Dermis blood vessel endothelial cell (primary cell): ENCODE data around the gene EDEM1. TPM values are rescaled to one million over a fixed set of nuclear protein-coding genes. Genes with fewer than 3 reads are reported as not detected.
"Not testable (repeated sequence)": the region's sequence is repeated elsewhere in the genome, so short reads cannot be mapped to it uniquely, and the experiment has no call there.

Experiments
- DNase-seq: peaks from one replicate; pipeline ENCODE4 v3.0.0; 2010
- total RNA-seq: library from RNA; depleted of rRNA; stranded (reverse); fragments of >200 nt; gene quantifications from 2 replicates; pipeline ENCODE4 v1.2.3, GENCODE V29; 2014

EDEM1 gene
- total RNA-seq, 1 donor from 2014 or later: 18.0 TPM

DNA sequence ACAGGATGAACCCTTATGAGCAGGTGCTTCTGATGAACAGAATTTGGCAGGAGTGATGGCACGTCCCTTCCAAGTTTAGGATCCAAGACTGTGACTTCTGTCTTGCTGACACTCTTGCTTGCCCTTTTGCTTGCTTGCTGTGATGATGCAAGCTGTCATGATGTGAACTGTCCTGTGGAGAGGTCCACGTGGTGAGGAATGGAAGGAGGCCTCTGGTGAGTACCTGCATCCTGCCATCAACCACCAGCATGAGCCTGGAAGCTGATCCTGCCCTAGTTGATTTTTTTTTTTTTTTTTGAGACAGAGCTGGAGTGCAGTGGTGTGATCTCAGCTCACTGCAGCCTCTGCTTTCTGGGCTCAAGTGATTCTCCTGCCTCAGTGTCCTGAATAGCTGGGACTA lies 45.5 kb downstream of the EDEM1 start:
- DNase-seq: no peak

- DNase-seq: no peak
Measured at GRCh38 chr3:5235655-5236054, 48.1 kb downstream of the EDEM1 start.

DNA sequence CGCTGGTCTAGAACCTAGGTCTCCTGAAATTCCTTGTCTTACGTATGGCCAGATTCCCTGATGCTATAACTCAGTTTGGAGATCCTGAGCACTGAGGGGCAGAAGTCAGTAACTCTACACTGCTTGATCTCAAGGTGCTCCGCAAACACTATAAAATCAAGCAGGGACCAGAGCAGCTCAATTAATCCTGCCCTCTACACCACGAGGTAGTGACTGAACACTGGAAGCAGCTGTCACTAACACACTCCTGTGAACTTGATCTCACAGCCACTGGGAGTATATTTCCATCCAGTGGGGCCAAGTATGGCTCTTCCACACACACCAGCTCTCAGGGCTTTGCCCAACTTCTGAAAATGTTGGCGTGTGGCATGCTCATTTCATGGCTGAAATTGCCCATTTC lies 51.0 kb downstream of the EDEM1 start:
- no peak for DNase-seq

DNA sequence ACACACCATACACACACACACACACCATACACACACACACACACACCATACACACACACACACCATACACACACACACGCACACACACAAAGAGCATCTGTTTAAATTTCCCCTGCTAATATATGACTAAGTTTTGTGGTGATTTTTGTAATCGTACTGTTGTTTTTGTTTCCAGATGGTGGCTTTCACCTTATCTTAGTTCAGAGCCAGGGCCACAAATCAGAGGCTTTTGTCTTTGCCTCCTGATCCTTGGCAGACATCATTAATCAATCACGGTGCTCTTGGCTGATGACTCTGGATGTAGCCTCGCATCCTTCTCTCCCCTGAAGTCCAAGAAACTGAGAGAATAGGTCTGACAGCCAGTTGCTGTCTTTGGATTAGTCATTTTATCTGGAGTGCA lies 52.1 kb downstream of the EDEM1 start:
- no peak for DNase-seq

DNA sequence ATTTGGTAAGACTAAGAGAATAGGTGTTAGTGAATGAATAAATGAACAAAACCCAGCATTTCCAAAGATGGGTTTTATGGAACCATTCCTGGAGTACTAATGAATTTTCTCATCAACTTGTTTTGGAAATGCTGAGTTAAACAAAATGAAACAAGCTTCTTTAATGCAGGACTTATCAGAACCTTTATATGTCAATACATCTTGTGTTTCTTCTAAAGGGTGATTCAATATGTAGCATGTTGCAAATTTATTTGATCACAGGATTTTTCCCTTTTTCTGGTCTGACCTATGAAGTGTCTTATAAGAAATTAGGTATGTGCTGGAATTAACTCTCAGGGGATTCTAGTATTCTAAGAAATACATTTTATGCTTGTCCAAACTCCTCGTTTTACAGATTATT lies 53.2 kb downstream of the EDEM1 start:
- DNase-seq: no peak

DNA sequence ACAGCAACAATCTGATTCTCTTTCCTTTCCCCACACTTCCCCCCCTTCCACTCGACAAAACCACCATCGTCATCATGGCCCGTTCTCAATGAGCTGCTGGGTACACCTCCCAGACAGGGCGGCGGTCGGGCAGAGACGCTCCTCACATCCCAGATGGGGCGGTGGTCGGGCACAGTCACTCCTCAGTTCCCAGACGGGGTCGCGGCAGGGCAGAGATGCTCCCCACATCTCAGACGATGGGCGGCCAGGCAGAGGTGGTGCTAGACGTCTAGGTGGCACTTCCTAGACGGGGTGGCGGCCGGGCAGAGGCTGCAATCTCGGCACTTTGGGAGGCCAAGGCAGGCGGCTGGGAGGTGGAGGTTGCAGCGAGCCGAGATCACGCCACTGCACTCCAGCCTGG lies 55.3 kb downstream of the EDEM1 start:
- DNase-seq: not testable (repeated sequence)

GRCh38 chr3:5245927-5246326 lies 58.4 kb downstream of the EDEM1 start:
- DNase-seq: no peak

GRCh38 chr3:5248822-5249221 lies 61.3 kb downstream of the EDEM1 start:
- no peak for DNase-seq

DNA sequence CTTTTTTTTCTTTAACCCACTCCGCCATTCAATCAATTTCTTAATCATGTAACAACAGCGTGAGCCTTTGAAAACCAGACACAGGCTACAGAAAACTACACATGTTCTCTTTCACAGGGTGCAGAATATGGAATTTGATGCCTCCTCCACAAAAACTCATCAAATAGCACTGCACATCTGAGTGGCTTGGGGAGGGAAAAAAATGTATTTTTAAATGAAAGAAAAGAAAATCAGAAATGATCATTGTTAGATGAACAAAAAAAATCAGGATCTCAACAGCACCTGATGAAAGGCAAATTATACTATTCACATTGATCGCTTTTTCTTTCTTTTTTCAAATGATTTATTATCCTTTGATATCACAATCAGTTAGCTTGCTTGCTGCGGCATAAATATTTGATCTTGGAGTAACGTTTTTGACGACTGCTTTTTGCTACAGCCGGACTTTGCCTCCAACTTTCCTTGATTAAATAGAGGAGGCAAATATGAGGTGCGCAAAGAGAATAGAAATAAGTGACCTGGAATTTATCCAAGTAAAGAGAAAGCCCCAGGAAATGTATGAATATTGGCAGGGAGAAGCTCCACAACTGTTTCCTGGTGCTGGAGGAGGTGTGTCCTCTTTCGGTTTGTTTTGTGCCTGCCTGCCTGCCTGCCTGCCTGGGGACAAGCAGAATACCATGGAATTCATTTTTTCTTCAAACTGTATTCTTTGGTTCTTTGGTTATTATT lies 63.1 kb downstream of the EDEM1 start:
- no peak for DNase-seq

GRCh38 chr3:5251196-5251583 lies 63.7 kb downstream of the EDEM1 start:
- DNase-seq: no peak

DNA sequence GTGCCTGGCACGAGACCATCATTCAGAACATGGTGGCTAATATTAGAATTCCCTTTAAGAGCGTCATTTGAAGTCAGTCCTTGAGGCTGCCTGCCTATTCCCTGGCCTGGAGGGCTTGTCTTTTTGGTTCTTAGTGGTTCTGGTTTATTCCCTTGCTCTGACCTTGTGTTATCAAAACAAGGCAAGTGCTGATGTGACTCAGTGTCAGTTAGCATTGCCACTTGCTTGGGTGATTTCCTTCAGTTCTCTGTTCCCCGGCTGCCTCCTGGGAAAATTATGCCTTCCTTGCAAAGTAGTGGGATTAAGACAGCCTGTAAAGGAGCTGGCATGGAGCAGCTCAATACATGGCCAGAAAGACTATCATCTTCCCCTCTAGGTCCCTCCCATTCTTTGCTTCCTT lies 64.6 kb downstream of the EDEM1 start:
- DNase-seq: no peak

DNA sequence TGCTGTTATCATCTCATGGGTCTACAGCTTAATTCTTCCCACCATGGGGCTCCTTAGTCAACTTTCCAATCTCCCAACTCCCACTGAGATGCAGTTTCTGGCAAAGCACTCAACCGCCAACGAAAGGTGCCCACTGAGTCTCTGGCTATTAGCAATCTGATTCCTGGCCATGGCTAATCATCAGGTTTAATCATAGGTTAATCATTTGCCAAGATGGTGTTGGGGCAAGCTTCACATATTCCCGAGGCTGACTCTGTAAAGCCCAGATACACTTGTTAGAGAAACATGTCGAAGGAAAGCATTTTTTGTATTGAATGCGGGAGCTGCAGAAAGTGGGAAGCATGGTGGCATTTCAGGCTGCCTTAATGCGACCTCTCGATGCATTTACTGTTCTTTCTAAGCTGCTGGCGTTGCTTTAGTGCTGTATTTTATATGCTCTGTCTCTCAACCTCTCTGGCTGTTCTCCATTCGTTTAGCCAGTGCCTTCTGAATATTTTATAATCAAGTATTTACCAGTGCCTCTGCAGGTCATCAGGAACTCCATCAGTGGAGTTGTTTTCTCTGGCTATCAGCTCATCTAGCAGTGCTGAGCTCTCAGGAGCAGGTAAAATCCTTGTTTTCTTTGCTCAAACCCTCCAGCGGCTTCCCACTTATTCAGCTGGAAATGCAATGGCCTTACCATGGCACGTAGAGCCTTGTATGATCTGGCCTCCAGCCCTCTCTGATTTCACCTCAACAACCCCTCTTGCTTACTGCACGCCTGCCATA lies 67.0 kb downstream of the EDEM1 start:
- no peak for DNase-seq

- DNase-seq: no peak
Measured at GRCh38 chr3:5255404-5256344, 68.2 kb downstream of the EDEM1 start.

DNA sequence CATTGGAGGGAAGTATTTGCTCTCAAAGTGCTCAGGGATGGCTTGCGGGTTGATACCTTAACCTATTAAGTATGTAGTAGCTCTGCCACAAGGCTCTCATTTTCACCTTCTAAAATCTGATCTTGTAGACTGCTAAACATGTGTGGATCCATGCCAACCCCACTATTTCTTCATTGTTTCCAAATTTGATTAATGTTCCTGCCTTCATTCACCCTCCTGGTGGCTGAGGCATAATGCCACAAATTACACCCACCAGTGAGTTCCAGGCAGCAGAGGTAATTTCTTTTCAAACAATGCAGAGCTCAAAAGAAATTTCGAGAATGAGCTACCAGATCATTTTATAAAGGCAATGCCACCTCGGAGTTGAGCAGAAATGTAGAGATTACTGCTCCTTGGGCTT lies 71.0 kb downstream of the EDEM1 start:
- DNase-seq: no peak

- no peak for DNase-seq
Measured at GRCh38 chr3:5260992-5261501, 73.5 kb downstream of the EDEM1 start.

DNA sequence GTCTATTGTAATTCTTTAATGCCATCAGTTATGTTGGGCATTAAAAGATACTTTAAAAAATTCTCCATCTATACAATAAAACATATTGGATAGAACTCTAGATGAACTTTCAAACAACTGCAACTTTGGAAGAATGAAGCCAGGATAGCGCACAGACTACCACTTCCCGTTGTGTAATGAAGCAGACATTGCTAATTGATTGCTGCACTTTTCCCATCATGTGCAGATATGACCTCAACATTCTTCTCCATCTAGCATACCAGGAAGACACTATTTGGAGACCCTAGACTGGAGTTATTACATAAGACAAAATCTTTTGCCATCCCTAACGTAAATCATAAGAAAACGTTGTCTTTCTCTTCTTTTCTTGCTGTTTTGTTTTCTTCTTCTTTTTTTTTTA lies 75.0 kb downstream of the EDEM1 start:
- DNase-seq: no peak

DNA sequence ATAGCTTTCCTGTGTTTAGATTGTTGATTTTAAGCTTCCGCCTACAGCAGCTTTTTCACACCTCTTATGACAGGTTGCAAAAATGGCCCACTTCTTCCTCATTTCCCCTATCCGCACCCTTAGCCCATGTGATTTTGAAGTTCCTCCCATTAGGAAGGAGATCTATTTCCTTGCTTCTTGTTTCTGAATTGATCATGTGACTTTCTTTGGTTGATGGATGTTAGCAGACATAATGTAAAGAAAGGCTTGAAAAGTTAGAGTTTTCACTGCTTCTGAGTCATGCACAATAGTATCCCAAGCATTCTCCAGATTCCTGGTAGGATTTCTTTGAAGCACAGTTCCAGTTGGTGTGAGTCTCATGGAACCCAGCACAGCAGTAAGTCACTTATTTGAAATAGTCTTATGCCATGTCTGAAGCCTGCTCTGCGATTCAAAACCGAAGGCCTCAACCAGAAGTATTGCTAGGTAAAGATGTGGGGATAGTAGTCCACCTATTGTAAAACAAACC lies 76.6 kb downstream of the EDEM1 start:
- DNase-seq: no peak

DNA sequence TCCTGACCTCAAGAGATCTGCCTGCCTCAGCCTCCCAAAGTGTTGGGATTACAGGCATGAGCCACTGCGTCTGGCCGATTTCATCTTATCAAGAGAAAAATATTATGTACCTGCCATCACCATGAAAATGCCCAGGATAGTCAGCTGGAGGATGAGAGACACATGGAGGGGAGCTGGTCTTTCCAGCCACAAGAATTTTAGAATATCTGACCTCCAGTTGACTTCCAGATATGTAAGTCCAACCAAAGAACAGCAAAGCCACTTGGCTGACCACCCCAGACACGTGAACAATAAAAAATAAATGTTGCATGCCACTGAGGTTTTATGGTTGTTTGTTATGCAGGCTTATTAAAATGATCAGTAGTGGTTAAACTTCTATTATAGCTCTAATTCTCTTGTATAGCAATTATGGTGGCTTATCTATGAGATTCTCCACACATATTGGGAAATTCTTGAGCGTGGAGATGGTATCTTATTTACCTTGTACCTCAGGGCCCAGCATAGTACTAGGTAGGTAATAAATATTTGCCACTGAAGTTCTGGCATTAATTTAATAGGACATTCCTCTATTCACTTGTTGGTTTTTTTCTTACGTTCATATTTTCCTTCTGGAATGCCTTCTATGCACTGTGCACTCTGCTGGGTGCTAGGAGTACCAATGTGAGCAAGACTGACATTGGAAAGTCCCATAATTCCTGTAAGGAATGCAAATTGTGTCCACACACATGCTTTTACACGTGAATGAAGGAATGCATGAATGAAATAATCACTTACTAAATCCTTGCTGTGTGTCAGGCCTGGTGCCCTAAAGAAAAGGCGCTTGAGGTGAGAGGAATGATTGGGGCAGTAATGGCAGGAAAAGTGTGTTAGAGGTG lies 77.6 kb downstream of the EDEM1 start:
- DNase-seq: no peak

- no peak for DNase-seq
Measured at GRCh38 chr3:5267252-5267651, 79.7 kb downstream of the EDEM1 start.

- no peak for DNase-seq
Measured at GRCh38 chr3:5267889-5268288, 80.4 kb downstream of the EDEM1 start.
